A549 (cell line): Measurements from ENCODE around the gene KCTD20. TPM values are rescaled to one million over a fixed set of nuclear protein-coding genes. Genes with fewer than 3 reads are reported as not detected.
A peak's percentile ranks its signal among the peaks of the same experiment; 100 is the strongest.

ENCODE experiments used
- ATAC-seq, 2 experiments: fragments of 200-7000 bp in 1 of 2; fragments of >200 bp in 1 of 2; cut with Nextera tagmentation in 1 of 2; cut with Tn5 transposase in 1 of 2; 3 replicates each; pipeline versions ENCODE4 v1.8.0 to v1.9.1; 2018 to 2020; ENCODE audit warnings: mild to moderate bottlenecking in 1 of 2, moderate library complexity in 1 of 2
- CTCF ChIA-PET: fragments of 300-600 bp; sonication (Branson Sonifier 250); formaldehyde crosslinking; extraction: SDS; loops from one replicate; lab custom pipeline; 2021; ENCODE audit warnings: antibody characterized with exemption, inconsistent platforms; lab: Yijun Ruan, JAX
- POLR2A ChIA-PET: fragments of 350-600 bp; formaldehyde crosslinking; extraction: SDS; loops from one replicate; lab custom pipeline; 2021; ENCODE audit warnings: antibody characterized with exemption, inconsistent platforms; lab: Yijun Ruan, JAX
- DNase-seq, 2 experiments: peaks; one replicate each; pipeline versions ENCODE4 v3.0.0 to v3.0.0-alpha.2; 2011 to 2016; ENCODE audit warnings: low read depth in 1 of 2, low spot score in 1 of 2
- FAIRE-seq: peaks from 2 replicates; lab custom pipeline; 2011; peaks lifted over from hg19 to GRCh38; lab: Jason Lieb, UNC
- H3K27ac ChIP-seq, 2 experiments: fragments of >200 bp; sonication (Bioruptor Twin); formaldehyde crosslinking; 3 replicates each; pipeline ENCODE4 v1.5.1; 2016 to 2017
- H3K4me1 ChIP-seq: fragments of >200 bp; sonication (Bioruptor Twin); formaldehyde crosslinking; 3 replicates; pipeline ENCODE4 v1.6.1; 2016
- H3K4me2 ChIP-seq: fragments of >200 bp; sonication (Bioruptor Twin); formaldehyde crosslinking; 3 replicates; pipeline ENCODE4 v1.6.1; 2016
- H3K4me3 ChIP-seq: fragments of >200 bp; sonication (Bioruptor Twin); formaldehyde crosslinking; 3 replicates; pipeline ENCODE4 v1.5.1; 2016
- H3K9me3 ChIP-seq: fragments of >200 bp; sonication (Bioruptor Twin); formaldehyde crosslinking; 3 replicates; pipeline ENCODE4 v1.6.1; 2016
- ATOH8 ChIP-seq: fragments of 250-450 bp; sonication (Bioruptor Pico); IDR thresholded peaks from 2 replicates; pipeline ENCODE4 v1.5.0; 2020; ENCODE audit warnings: low read depth, mild to moderate bottlenecking, moderate library complexity
- CBX8 ChIP-seq: fragments of 200-600 bp; sonication (generic); IDR thresholded peaks from 2 replicates; pipeline ENCODE4 v1.6.1; 2016
- CEBPB ChIP-seq, 2 experiments: fragments of >200 bp in 1 of 2; sonication (Bioruptor Twin) in 1 of 2; formaldehyde crosslinking in 1 of 2; IDR thresholded peaks; 2 replicates each; pipeline ENCODE4 v1.6.1; 2012 to 2016
- E2F6 ChIP-seq: IDR thresholded peaks from 2 replicates; pipeline ENCODE4 v1.6.1; 2012; ENCODE audit warnings: low read depth, borderline replicate concordance
- FOSB ChIP-seq: fragments of 250-450 bp; sonication (Bioruptor Pico); IDR thresholded peaks from 2 replicates; pipeline ENCODE4 v1.5.0; 2020; ENCODE audit warnings: mild to moderate bottlenecking, moderate library complexity
- FOSL2 ChIP-seq, 2 experiments: fragments of 450-650 bp in 1 of 2; fragments of >200 bp in 1 of 2; sonication (Bioruptor Twin) in 1 of 2; formaldehyde crosslinking; IDR thresholded peaks; 2 replicates each; pipeline versions ENCODE4 v1.5.0 to v1.6.1; 2016 to 2020; ENCODE audit warnings: mild to moderate bottlenecking in 1 of 2, moderate library complexity in 1 of 2
- FOXS1 ChIP-seq: fragments of 250-450 bp; sonication (Bioruptor Pico); IDR thresholded peaks from 2 replicates; pipeline ENCODE4 v1.5.0; 2020; ENCODE audit warnings: mild to moderate bottlenecking, moderate library complexity
- GATA3 ChIP-seq: IDR thresholded peaks from 2 replicates; pipeline ENCODE4 v1.6.1; 2012; ENCODE audit warnings: borderline replicate concordance
- HDAC2 ChIP-seq: fragments of 200-600 bp; sonication (generic); IDR thresholded peaks from 2 replicates; pipeline ENCODE4 v1.6.1; 2016
- HEYL ChIP-seq: fragments of 250-450 bp; sonication (Bioruptor Pico); IDR thresholded peaks from 2 replicates; pipeline ENCODE4 v1.8.0; 2021; ENCODE audit warnings: mild to moderate bottlenecking, moderate library complexity
- HOXB5 ChIP-seq: fragments of 250-450 bp; sonication (Bioruptor Pico); IDR thresholded peaks from 2 replicates; pipeline ENCODE4 v1.5.0; 2020; ENCODE audit warnings: mild to moderate bottlenecking, moderate library complexity
- JUN ChIP-seq, 2 experiments: fragments of >200 bp; sonication (Bioruptor Twin); formaldehyde crosslinking; IDR thresholded peaks; 2 replicates in 1 of 2; 3 replicates in 1 of 2; pipeline ENCODE4 v1.6.1; 2016 to 2017
- JUNB ChIP-seq: fragments of >200 bp; sonication (Bioruptor Twin); formaldehyde crosslinking; IDR thresholded peaks from 2 replicates; pipeline ENCODE4 v1.6.1; 2016
- MAFK ChIP-seq: fragments of 450-650 bp; IDR thresholded peaks from 2 replicates; pipeline ENCODE4 v1.6.1; 2014; ENCODE audit not compliant: partially characterized antibody
- MAX ChIP-seq: IDR thresholded peaks from 2 replicates; pipeline ENCODE4 v1.6.1; 2012
- MAZ ChIP-seq: fragments of 150-350 bp; IDR thresholded peaks from 2 replicates; pipeline ENCODE4 v1.6.1; 2014; ENCODE audit warnings: antibody characterized with exemption, low read depth, low read length, borderline replicate concordance
- NFE2L2 ChIP-seq: fragments of 150-350 bp; conservative IDR thresholded peaks from 2 replicates; pipeline ENCODE4 v1.6.1; 2014; ENCODE audit warnings: low read length
- NPAS2 ChIP-seq: fragments of 250-450 bp; sonication (Bioruptor Pico); IDR thresholded peaks from 2 replicates; pipeline ENCODE4 v1.8.0; 2022; ENCODE audit warnings: mild to moderate bottlenecking, moderate library complexity, borderline replicate concordance
- NR3C1 ChIP-seq: fragments of >200 bp; sonication (Bioruptor Twin); formaldehyde crosslinking; IDR thresholded peaks from 3 replicates; pipeline ENCODE4 v1.6.1; 2017
- PBX3 ChIP-seq: IDR thresholded peaks from 2 replicates; pipeline ENCODE4 v1.6.1; 2012
- PHF8 ChIP-seq: fragments of 200-600 bp; sonication (generic); IDR thresholded peaks from 2 replicates; pipeline ENCODE4 v1.6.1; 2016; ENCODE audit warnings: low read depth, mild to moderate bottlenecking, antibody characterized with exemption, moderate library complexity, borderline replicate concordance
- RAD21 ChIP-seq, 2 experiments: fragments of >200 bp in 1 of 2; sonication (Bioruptor Twin) in 1 of 2; formaldehyde crosslinking in 1 of 2; IDR thresholded peaks in 1 of 2; conservative IDR thresholded peaks in 1 of 2; 2 replicates in 1 of 2; 3 replicates in 1 of 2; pipeline ENCODE4 v1.6.1; 2012 to 2018; ENCODE audit warnings: inconsistent platforms in 1 of 2
- ZC3H11A ChIP-seq: fragments of 450-650 bp; IDR thresholded peaks from 2 replicates; pipeline ENCODE4 v1.6.1; 2014; ENCODE audit warnings: antibody characterized with exemption, mild to moderate bottlenecking
- WGBS: methylation state at CpG from one replicate; pipeline ENCODE4 v1.1.6; 2017; ENCODE audit errors: missing lambda C conversion rate; 5-methylcytosine and 5-hydroxymethylcytosine counted together
- polyA plus RNA-seq, 4 experiments: library from polyadenylated mRNA; depleted of rRNA in 3 of 4; stranded (reverse); fragments of >200 nt; fragmentation: RNase III in 1 of 4; extraction: RNeasy Plus Mini Kit Qiagen cat#74134 plus additional on column Dnase treatment in 1 of 4; gene quantifications; 2 replicates in 3 of 4; 3 replicates in 1 of 4; pipeline ENCODE4 v1.2.3, GENCODE V29; 2011 to 2017
- TF ChIP-seq, protein P1 (sequence below): fragments of 450-650 bp; IDR thresholded peaks from 2 replicates; pipeline ENCODE4 v1.6.1; 2014; ENCODE audit warnings: antibody characterized with exemption

KCTD20 gene
- polyA plus RNA-seq, 2 of the 4 experiments (the other 2 are of a cell fraction) = 16.8 to 48.2 TPM

DNA sequence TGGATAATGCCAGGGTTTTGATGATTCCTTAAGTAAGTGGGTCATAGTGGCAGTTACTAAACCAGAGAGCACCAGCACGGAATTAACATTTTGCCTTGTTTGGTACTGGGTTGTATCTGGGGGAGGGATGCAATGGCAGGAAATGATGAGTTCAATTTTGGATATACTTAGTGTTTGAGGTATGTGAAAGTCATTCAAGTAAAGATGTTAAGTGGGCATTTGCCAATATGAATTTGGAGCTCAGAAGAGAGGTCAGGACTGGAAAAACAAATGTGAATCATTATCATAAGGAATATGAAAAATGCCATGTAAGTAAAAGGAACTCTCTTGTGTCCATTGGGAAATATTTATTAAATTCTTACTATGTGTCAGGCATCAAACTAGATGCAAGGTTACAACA is 6.3 kb upstream of the KCTD20 start:
- H3K4me2 ChIP-seq = no peak overlapping the region
- no peak for FAIRE-seq
- ATAC-seq = no peak
- ChIA-PET POLR2A (no interaction called here), CTCF (interaction anchor here (1.1 to 2.8 kb wide), 2 partner anchors 8 to 13 kb away, joined by 3 to 9 read pairs; no protein-coding TSS in a partner anchor)
- H3K4me3 ChIP-seq = no peak overlapping the region
- peaks cover 35% of the 10 kb centered on the region for H3K4me1 ChIP-seq
- no peak overlapping the region for H3K27ac ChIP-seq
- H3K9me3 ChIP-seq = no peaks in the 10 kb centered on the region
- no peak for DNase-seq
- 93% methylated on average over 1 of the region's 1 CpG for WGBS
- TF ChIP-seq HDAC2 (no peak), FOXS1 (CRISPR knock-in tag) (no peak), GATA3 (no peak), HEYL (CRISPR knock-in tag) (no peak)

DNA sequence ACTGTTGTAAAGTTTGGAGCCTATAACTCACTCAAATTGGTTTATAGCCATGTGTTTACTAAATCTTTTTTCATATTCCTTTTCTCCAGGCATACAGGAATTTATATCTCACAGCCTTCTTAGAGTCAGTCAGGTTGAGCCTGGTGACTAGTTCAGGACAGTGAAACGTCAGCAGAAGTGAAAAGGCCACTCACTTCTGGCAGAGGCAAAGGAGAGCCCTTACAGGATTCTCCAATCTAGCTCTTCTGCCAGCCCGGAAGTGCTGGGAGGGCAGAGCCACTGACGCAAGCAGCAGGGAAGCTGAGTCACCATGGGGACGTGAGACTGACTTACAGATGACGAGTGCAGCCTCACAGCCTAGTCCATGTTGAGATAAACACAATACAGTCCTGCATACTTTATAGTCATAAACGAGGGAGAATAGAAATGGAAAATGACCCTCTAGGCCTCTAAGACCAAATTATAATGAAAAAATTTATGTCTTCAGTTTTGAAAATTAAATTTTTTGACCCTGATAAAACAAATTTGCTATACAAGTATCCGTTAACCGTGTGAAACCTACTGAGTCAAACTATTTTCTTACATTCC is 1.4 kb upstream of the KCTD20 start:
- POLR2A ChIA-PET = interaction anchor here (0.6 to 1.6 kb wide), 4 partner anchors 8 to 282 kb away, joined by 3 to 13 read pairs (median 4); no protein-coding TSS in a partner anchor
- WGBS = 10% methylated on average over 8 of the region's 8 CpGs
- peak; percentile 96 to 99 for DNase-seq
- no peaks in the 10 kb centered on the region for H3K9me3 ChIP-seq
- ATAC-seq = peak; percentile 93 to 95
- CTCF ChIA-PET = interaction anchor here (0.6 to 1.4 kb wide), 2 partner anchors 12 to 18 kb away, joined by 3 to 5 read pairs; no protein-coding TSS in a partner anchor
- H3K4me2 ChIP-seq = peak overlapping the region; percentile 92
- no peak for FAIRE-seq
- H3K4me1 ChIP-seq = peaks cover 49% of the 10 kb centered on the region
- no peak overlapping the region for H3K4me3 ChIP-seq
- peak overlapping the region; percentile 93 to 99 for H3K27ac ChIP-seq
- TF ChIP-seq HDAC2 (no peak), PHF8 (no peak), JUN (IDR thresholded peaks at IDR 0.05) (peak in 1 of 2 experiments; percentile 42; a peak in 2 of 5 replicates), NPAS2 (CRISPR knock-in tag) (no peak), PBX3 (no peak), ATOH8 (CRISPR knock-in tag) (no peak), FOSB (CRISPR knock-in tag) (no peak), MAFK (peak; percentile 96), GATA3 (peak; percentile 20; the same call in 1 of the 2 replicates), RAD21 (conservative IDR thresholded peaks at IDR 0.05 in 1 of 2, IDR thresholded peaks at IDR 0.05 in 1 of 2) (no peak), JUNB (0 out of 2 replicates have a peak, but pooled peaks have one; percentile 18), MAZ (no peak), MAX (peak; percentile 67), ZC3H11A (no peak), CEBPB (IDR thresholded peaks at IDR 0.05) (peak in 1 of 2 experiments; percentile 68; a peak in 2 of 4 replicates), HOXB5 (CRISPR knock-in tag) (0 out of 2 replicates have a peak, but pooled peaks have one; percentile 31), NFE2L2 (peak; percentile 67), E2F6 (no peak), CBX8 (no peak), NR3C1 (no peak), FOSL2 (IDR thresholded peaks at IDR 0.05) (0 out of 2 replicates have a peak, but pooled peaks have one; percentile 26), FOSL2 (CRISPR knock-in tag; IDR thresholded peaks at IDR 0.05) (peak; percentile 94)
- TF ChIP-seq, protein P1, sequence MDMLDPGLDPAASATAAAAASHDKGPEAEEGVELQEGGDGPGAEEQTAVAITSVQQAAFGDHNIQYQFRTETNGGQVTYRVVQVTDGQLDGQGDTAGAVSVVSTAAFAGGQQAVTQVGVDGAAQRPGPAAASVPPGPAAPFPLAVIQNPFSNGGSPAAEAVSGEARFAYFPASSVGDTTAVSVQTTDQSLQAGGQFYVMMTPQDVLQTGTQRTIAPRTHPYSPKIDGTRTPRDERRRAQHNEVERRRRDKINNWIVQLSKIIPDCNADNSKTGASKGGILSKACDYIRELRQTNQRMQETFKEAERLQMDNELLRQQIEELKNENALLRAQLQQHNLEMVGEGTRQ = no peak
